B cell (primary cell): ENCODE data around the gene RNASE4. TPM values are rescaled to one million over a fixed set of nuclear protein-coding genes. Genes with fewer than 3 reads are reported as not detected.
A peak's percentile ranks its signal among the peaks of the same experiment; 100 is the strongest.

ENCODE experiments used
- ATAC-seq: fragments of 200-7000 bp; cut with Tn5 transposase; one replicate; pipeline ENCODE4 v1.10.0; 2021; ENCODE audit warnings: low read depth, mild to moderate bottlenecking, moderate number of reproducible peaks, moderate library complexity
- CTCF ChIA-PET: fragments of 350-600 bp; sonication (Branson Sonifier 250); formaldehyde crosslinking; loops from one replicate; lab custom pipeline; 2021; ENCODE audit warnings: antibody characterized with exemption, inconsistent platforms; lab: Charles Lee
- POLR2A ChIA-PET: fragments of 350-600 bp; sonication (Branson Sonifier 250); formaldehyde crosslinking; loops from one replicate; lab custom pipeline; 2021; ENCODE audit warnings: antibody characterized with exemption; lab: Charles Lee
- DNase-seq: peaks from one replicate; pipeline ENCODE4 v3.0.0; 2013
- H2AFZ ChIP-seq: 2 replicates; pipeline ENCODE4 v1.6.1; 2012; ENCODE audit warnings: mild to moderate bottlenecking, low read depth, low read length; ENCODE audit not compliant: insufficient read depth, poor library complexity, severe bottlenecking
- H3K27ac ChIP-seq, 2 donors: 1 replicate in 1 of 2; 2 replicates in 1 of 2; pipeline ENCODE4 v1.5.1; 2012 to 2013; ENCODE audit warnings: low read length in 2 of 2, mild to moderate bottlenecking in 2 of 2, moderate library complexity in 1 of 2
- H3K27me3 ChIP-seq, 4 experiments: fragments of 200-600 bp in 1 of 4; sonication (generic) in 1 of 4; replicated peaks in 1 of 4; 1 replicate in 2 of 4; 2 replicates in 2 of 4; pipeline versions ENCODE4 v1.6.1 to v1.7.0; 2013 to 2016; ENCODE audit warnings: low read length in 3 of 4, mild to moderate bottlenecking in 2 of 4, mixed read lengths in 1 of 4, moderate library complexity in 1 of 4; ENCODE audit not compliant: insufficient read depth in 4 of 4, control insufficient read depth in 3 of 4; ENCODE audit errors: control extremely low read depth in 1 of 4
- H3K36me3 ChIP-seq, 2 experiments: replicated peaks in 1 of 2; 1 replicate in 1 of 2; 2 replicates in 1 of 2; pipeline versions ENCODE4 v1.6.1 to v1.7.1; 2013; ENCODE audit warnings: low read length in 1 of 2; ENCODE audit not compliant: insufficient read depth in 2 of 2, control insufficient read depth in 1 of 2; ENCODE audit errors: control extremely low read depth in 1 of 2, extremely low read depth in 1 of 2
- H3K4me1 ChIP-seq, 2 donors: fragments of 200-600 bp in 1 of 2; sonication (generic) in 1 of 2; 1 replicate in 1 of 2; 2 replicates in 1 of 2; pipeline versions ENCODE4 v1.5.1 to v1.6.1; 2013 to 2017; ENCODE audit warnings: low read length in 2 of 2; ENCODE audit not compliant: control insufficient read depth in 2 of 2, insufficient read depth in 2 of 2
- H3K4me2 ChIP-seq: replicated peaks from 2 replicates; pipeline ENCODE3; 2012; ENCODE audit warnings: mild to moderate bottlenecking, low read depth, low read length; ENCODE audit not compliant: poor library complexity, severe bottlenecking
- H3K4me3 ChIP-seq, 5 experiments: fragments of 200-600 bp in 1 of 5; sonication (generic) in 1 of 5; 1 replicate in 3 of 5; 2 replicates in 2 of 5; pipeline versions ENCODE4 v1.5.1 to v1.7.0; 2011 to 2016; ENCODE audit warnings: low read length in 4 of 5, mild to moderate bottlenecking in 4 of 5, low read depth in 2 of 5, control low read depth in 1 of 5, moderate library complexity in 1 of 5; ENCODE audit not compliant: insufficient read depth in 1 of 5; ENCODE audit errors: control extremely low read depth in 1 of 5, extremely low read depth in 1 of 5
- H3K79me2 ChIP-seq: fragments of 200-600 bp; sonication (generic); one replicate; pipeline ENCODE4 v1.6.0; 2016; ENCODE audit warnings: low read length; ENCODE audit not compliant: control insufficient read depth, insufficient read depth
- H3K9ac ChIP-seq: fragments of 200-600 bp; sonication (generic); 2 replicates; pipeline ENCODE4 v1.6.1; 2017; ENCODE audit warnings: mild to moderate bottlenecking, low read length, moderate library complexity
- H3K9me3 ChIP-seq, 3 donors: one replicate each; pipeline versions ENCODE4 v1.6.1 to v1.7.1; 2013; ENCODE audit warnings: low read length in 2 of 3; ENCODE audit not compliant: control insufficient read depth in 2 of 3, insufficient read depth in 1 of 3; ENCODE audit errors: control extremely low read depth in 1 of 3
- H4K20me1 ChIP-seq: 2 replicates; pipeline ENCODE4 v1.6.0; 2012; ENCODE audit warnings: mild to moderate bottlenecking, low read length; ENCODE audit not compliant: insufficient read depth, control insufficient read depth, poor library complexity, severe bottlenecking
- H3K27ac Mint-ChIP-seq: one replicate; pipeline ENCODE4 v1.8.0; 2021; ENCODE audit warnings: mixed read lengths
- H3K27me3 Mint-ChIP-seq: one replicate; pipeline ENCODE4 v1.8.0; 2021; ENCODE audit warnings: mixed read lengths
- H3K4me1 Mint-ChIP-seq: one replicate; pipeline ENCODE4 v1.8.0; 2021; ENCODE audit warnings: mixed read lengths
- H3K4me3 Mint-ChIP-seq: one replicate; pipeline ENCODE4 v1.8.0; 2021; ENCODE audit warnings: mixed read lengths
- H3K9me3 Mint-ChIP-seq: one replicate; pipeline ENCODE4 v1.8.0; 2022; ENCODE audit warnings: mixed read lengths; ENCODE audit not compliant: insufficient read depth
- CTCF ChIP-seq: fragments of 200-600 bp; IDR thresholded peaks from one replicate; pipeline ENCODE4 v1.8.0; 2022; ENCODE audit warnings: antibody characterized with exemption, mild to moderate bottlenecking
- EZH2 ChIP-seq: IDR thresholded peaks from 2 replicates; pipeline ENCODE4 v1.6.1; 2012; ENCODE audit warnings: borderline replicate concordance, low read depth, mild to moderate bottlenecking, moderate library complexity, low read length; ENCODE audit not compliant: insufficient read depth, poor library complexity, severe bottlenecking
- WGBS: methylation state at CpG from one replicate; pipeline ENCODE4 v1.1.5; 2013; ENCODE audit warnings: missing lambda C conversion rate; ENCODE audit not compliant: insufficient coverage; 5-methylcytosine and 5-hydroxymethylcytosine counted together
- intact Hi-C: fragments of 100-400 bp; cut with micrococcal nuclease; formaldehyde crosslinking; loops from one replicate; pipeline ENCODE4 v1.10.0; 2022
- polyA plus RNA-seq: library from polyadenylated mRNA; depleted of rRNA; stranded (reverse); fragments of >200 nt; gene quantifications from 2 replicates; pipeline ENCODE4 v1.2.3, GENCODE V29; 2012
- total RNA-seq, 2 donors: library from RNA; stranded (reverse); fragments of 120-200 nt in 1 of 2; gene quantifications; 1 replicate in 1 of 2; 2 replicates in 1 of 2; pipeline versions ENCODE4 v1.2.3 to v1.2.4, GENCODE V29; 2013 to 2022

Gene RNASE4
- total and polyA plus RNA-seq, 2 donors (not counting 1 experiment from before 2014, with no cell fraction given) = 1.8 TPM

DNA sequence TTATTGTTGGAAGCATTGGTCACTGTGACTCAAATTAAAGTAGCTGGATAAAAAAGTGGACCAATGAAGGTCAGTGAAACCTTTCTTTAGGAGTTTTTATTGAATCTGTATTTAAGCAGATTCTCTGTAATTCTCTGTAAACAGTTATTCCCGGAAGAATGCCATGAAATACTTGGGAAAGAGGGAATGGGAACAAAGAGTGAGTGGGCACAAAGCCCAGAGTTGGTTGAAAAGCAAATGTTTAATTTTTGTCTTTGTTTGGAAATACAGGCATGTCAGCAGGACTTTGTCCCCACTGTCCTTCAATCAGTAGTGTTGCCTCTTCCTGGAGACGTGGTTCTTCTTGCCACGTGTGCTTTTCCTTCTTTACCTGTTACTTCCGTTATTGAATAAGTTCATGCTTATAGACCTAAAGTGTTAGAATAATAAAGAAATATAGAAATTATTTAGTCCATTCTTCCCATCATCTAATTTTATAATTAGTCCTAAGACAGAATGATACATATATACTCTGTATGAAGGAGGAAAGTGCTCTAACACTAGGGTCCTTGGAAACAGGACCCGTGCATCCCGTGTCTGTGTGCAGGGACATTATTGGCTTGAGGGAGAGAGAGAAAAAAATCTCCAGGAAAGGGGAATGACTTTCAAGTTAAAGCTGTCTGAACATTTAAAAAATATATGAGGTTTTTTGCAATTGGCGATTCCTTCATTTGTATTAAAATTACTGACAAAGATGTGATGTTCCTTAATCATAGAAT, 2.2 kb downstream of the RNASE4 start:
- no peak overlapping the region for H3K4me3 Mint-ChIP-seq
- Histone ChIP-seq H3K9ac (no peak overlapping the region), H3K4me3 (no peak overlapping the region), H3K27me3 (no peaks in the 10 kb centered on the region), H2AFZ (no peak overlapping the region), H3K36me3 (no peaks in the 10 kb centered on the region), H3K79me2 (no peaks in the 10 kb centered on the region), H3K9me3 (no peaks in the 10 kb centered on the region), H3K27ac (no peak overlapping the region), H4K20me1 (no peaks in the 10 kb centered on the region), H3K4me2 (no peak overlapping the region), H3K4me1 (peaks cover 13 to 25% of the 10 kb centered on the region in 2 donors)
- POLR2A ChIA-PET = no interaction called here
- no peak for TF ChIP-seq CTCF
- no peak for TF ChIP-seq EZH2
- no peaks in the 10 kb centered on the region for H3K9me3 Mint-ChIP-seq
- no peak for ATAC-seq
- CTCF ChIA-PET = interaction anchor here (1.0 to 20.0 kb wide), 6 partner anchors 10 to 359 kb away, joined by 3 to 445 read pairs (median 7); no protein-coding TSS in a partner anchor
- 91% methylated on average over 1 of the region's 7 CpGs for WGBS
- DNase-seq = no peak
- no peaks in the 10 kb centered on the region for H3K27me3 Mint-ChIP-seq
- peaks cover 11% of the 10 kb centered on the region for H3K4me1 Mint-ChIP-seq
- no peak overlapping the region for H3K27ac Mint-ChIP-seq
- intact Hi-C loops = no loop called here

GRCh38 chr14:20687362-20688166, 3.2 kb downstream of the RNASE4 start:
- no peak overlapping the region for H3K4me3 ChIP-seq
- POLR2A ChIA-PET = no interaction called here
- DNase-seq (no peak), ATAC-seq (no peak)
- no peak overlapping the region for H3K9ac ChIP-seq
- H3K4me1 ChIP-seq = peaks cover 8 to 17% of the 10 kb centered on the region in 2 donors
- Mint-ChIP-seq H3K4me1 (peaks cover 11% of the 10 kb centered on the region), H3K4me3 (no peak overlapping the region), H3K9me3 (no peaks in the 10 kb centered on the region), H3K27me3 (no peaks in the 10 kb centered on the region), H3K27ac (peak overlapping the region; percentile 22)
- 100% methylated on average over 3 of the region's 5 CpGs for WGBS
- H3K9me3 ChIP-seq = no peaks in the 10 kb centered on the region
- no peak for TF ChIP-seq EZH2
- TF ChIP-seq CTCF = no peak
- H3K36me3 ChIP-seq = no peaks in the 10 kb centered on the region
- no peak overlapping the region for H2AFZ ChIP-seq
- intact Hi-C loops = no loop called here
- H3K4me2 ChIP-seq = no peak overlapping the region
- CTCF ChIA-PET = interaction anchor here (1.2 to 20.0 kb wide), 4 partner anchors 27 to 360 kb away, joined by 3 to 445 read pairs (median 8); no protein-coding TSS in a partner anchor
- H3K27ac ChIP-seq = no peak overlapping the region
- H3K27me3 ChIP-seq = no peaks in the 10 kb centered on the region
- no peaks in the 10 kb centered on the region for H3K79me2 ChIP-seq
- no peaks in the 10 kb centered on the region for H4K20me1 ChIP-seq
